ENCODE measurements around the gene TCP11. TPM values are rescaled to one million over a fixed set of nuclear protein-coding genes. Genes with fewer than 3 reads are reported as not detected.
"Not testable (repeated sequence)": the region's sequence is repeated elsewhere in the genome, so short reads cannot be mapped to it uniquely, and the experiment has no call there.

The TCP11 gene
- total and polyA plus RNA-seq, 2 donors = 0.15 to 0.37 TPM

DNA sequence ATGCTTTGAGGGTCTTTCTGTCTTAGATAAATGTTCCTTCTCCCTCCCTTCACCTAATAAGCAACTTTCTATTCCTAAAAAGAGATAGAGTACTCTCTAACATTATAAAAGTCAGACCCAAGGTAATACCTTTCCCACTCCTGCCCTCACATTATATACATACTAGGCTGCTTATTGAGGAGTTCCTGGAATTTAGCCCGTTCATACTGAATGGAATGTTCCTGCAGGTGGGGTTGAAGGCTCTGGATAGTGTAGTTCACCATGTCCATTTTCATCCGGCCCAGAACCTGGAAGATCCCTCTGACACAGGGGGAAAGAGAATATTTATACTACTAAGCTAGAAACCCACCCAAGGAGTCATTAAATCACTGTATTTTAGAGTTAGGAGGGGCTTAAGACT, 20.4 kb downstream of the TCP11 start:
- no peaks in the 10 kb centered on the region for H3K36me3 ChIP-seq (ENCODE audit: insufficient read depth)
- 77% methylated on average over 2 of the region's 2 CpGs for WGBS
- H3K4me1 ChIP-seq (ENCODE audit: insufficient read depth) = no peaks in the 10 kb centered on the region
- no peak overlapping the region for H3K27ac ChIP-seq (ENCODE audit: low read depth)
- H3K4me3 ChIP-seq (ENCODE audit: low read depth, low read length) = no peak overlapping the region
- no peak for DNase-seq (ENCODE audit: extremely low spot score)

DNA sequence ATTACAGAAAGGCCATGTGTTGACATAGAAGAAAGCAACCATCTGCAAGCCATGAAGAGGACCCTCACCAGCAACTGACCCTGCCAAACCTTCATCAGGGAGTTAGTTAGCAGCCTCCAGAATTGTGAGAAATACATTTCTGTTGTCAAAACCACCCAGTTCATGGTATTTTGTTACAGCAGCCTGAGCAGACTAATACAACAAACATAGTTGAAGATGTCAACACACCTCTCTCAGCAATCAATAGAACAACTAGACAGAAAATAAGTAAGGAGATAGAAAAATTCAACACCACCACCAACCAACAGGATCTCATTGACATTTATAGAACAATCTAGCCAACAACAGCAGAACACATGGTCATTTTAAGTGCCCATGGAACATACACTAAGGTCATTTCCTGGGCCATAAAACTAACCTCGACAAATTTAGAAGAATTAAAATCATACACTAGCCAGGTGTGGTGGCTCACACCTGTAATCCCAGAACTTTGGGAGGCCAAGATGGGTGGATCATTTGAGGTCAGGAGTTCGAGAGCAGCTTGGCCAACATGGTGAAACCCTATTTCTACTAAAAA, 32.7 kb downstream of the TCP11 start:
- Histone ChIP-seq H3K4me1 (ENCODE audit: insufficient read depth) (no peaks in the 10 kb centered on the region), H3K4me3 (ENCODE audit: low read depth, low read length) (no peak overlapping the region), H3K36me3 (ENCODE audit: insufficient read depth) (no peaks in the 10 kb centered on the region), H3K27ac (ENCODE audit: low read depth) (no peak overlapping the region)
- WGBS = 92% methylated on average over 2 of the region's 2 CpGs
- no peak for DNase-seq (ENCODE audit: extremely low spot score)

DNA sequence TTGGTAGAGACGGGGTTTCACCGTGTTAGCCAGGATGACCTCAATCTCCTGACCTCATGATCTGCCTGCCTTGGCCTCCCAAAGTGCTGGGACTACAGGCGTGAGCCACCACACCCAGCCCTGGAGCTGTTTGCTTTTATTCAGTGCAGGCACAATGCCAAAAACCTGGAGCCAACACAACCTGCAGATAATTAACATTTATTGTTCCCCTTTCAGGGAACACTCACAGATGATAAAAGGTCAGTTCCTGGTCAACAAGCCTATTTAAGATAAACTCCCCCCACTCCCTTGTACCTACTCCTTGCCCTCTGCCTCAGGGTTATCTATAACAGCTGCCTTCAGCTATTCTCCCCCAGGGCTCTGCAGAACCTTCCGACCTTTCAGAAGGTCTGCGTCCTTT, 33.4 kb downstream of the TCP11 start:
- not testable (repeated sequence) for H3K27ac ChIP-seq (ENCODE audit: low read depth); H3K36me3 ChIP-seq (ENCODE audit: insufficient read depth); DNase-seq (ENCODE audit: extremely low spot score); H3K4me1 ChIP-seq (ENCODE audit: insufficient read depth); H3K4me3 ChIP-seq (ENCODE audit: low read depth, low read length)
- WGBS = 68% methylated on average over 5 of the region's 5 CpGs

DNA sequence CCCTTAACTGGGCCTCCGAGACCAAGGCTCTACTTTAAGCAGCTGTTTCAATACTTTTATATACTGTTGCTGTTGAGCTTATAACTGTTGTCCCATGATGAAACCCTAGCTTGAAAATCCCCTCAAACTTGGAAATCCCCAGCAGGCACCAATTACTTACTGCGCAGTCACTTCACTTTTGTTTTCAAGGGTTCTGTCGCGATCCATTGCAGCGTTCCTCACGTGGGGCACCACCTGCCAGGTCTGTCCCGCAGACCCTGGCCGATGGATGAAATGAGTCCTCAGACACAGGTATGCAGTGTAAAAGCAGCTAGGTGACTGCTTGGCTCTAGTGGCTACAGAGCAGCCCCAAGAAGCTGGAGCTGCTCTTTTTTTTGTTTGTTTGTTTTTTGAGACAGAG, 33.9 kb downstream of the TCP11 start:
- not testable (repeated sequence) for H3K36me3 ChIP-seq (ENCODE audit: insufficient read depth); H3K27ac ChIP-seq (ENCODE audit: low read depth); H3K4me1 ChIP-seq (ENCODE audit: insufficient read depth); DNase-seq (ENCODE audit: extremely low spot score); H3K4me3 ChIP-seq (ENCODE audit: low read depth, low read length)
- WGBS = 88% methylated on average over 8 of the region's 8 CpGs

DNA sequence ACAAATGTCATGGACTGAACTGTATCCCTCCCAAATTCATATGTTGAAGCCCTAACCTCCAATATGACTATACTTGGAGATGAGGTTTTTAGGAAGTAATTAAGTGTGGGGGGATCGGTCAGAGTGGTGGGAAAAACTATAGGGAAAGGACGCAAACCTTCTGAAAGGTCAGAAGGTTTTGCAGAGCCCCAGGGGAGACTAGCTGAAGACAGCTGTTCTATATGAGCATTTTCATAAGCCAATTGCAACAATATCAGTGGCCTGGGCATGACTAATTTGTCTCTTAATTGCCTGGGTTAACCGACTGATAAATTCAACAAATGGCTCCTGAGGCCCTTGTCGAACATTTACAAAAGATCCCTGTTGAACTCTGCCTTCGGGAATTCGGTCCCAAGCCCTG, 35.1 kb downstream of the TCP11 start:
- H3K36me3 ChIP-seq (ENCODE audit: insufficient read depth); DNase-seq (ENCODE audit: extremely low spot score); H3K27ac ChIP-seq (ENCODE audit: low read depth); H3K4me3 ChIP-seq (ENCODE audit: low read depth, low read length); H3K4me1 ChIP-seq (ENCODE audit: insufficient read depth): not testable (repeated sequence)
- 89% methylated on average over 6 of the region's 6 CpGs for WGBS

DNA sequence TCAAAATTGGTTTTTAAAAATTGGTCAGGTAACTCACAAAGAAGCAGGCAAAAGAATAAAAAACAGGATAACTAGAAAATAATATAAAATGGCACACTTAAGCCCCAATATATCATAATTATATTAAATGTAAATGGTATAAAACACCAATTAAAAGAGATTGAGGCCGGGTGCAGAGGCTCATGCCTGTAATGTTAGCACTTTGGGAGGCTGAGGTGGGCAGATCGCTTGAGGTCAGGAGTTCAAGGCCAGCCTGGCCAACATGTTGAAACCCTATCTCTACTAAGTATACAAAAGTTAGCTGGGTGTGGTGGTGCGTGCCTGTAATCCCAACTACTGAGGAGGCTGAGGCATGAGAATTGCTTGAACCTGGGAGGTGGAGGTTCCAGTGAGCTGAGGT, 36.1 kb downstream of the TCP11 start:
- 96% methylated on average over 3 of the region's 3 CpGs for WGBS
- Histone ChIP-seq H3K36me3 (ENCODE audit: insufficient read depth) (no peaks in the 10 kb centered on the region), H3K4me3 (ENCODE audit: low read depth, low read length) (no peak overlapping the region), H3K27ac (ENCODE audit: low read depth) (no peak overlapping the region), H3K4me1 (ENCODE audit: insufficient read depth) (no peaks in the 10 kb centered on the region)
- DNase-seq (ENCODE audit: extremely low spot score) = no peak

DNA sequence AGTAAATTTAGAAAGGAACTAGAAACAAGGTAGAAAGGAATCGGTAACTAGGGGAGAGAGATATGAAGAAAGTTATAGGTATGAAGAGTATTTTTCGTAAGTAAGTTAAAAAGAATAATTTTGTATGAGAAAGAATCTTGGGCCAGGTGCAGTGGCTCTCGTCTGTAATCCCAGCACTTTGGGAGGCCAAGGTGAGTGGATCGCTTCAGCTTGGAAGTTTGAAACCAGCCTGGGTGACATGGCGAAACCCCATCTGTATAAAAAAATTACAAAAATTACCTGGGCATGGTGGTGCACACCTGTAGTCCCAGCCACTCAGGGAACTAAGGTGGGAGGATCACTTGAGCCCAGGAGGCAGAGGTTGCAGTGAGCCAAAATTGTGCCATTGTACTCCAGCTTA, 42.0 kb downstream of the TCP11 start:
- Histone ChIP-seq H3K36me3 (ENCODE audit: insufficient read depth) (no peaks in the 10 kb centered on the region), H3K4me1 (ENCODE audit: insufficient read depth) (peaks cover 3% of the 10 kb centered on the region), H3K4me3 (ENCODE audit: low read depth, low read length) (no peak overlapping the region), H3K27ac (ENCODE audit: low read depth) (no peak overlapping the region)
- DNase-seq (ENCODE audit: extremely low spot score) = no peak
- 96% methylated on average over 5 of the region's 5 CpGs for WGBS

DNA sequence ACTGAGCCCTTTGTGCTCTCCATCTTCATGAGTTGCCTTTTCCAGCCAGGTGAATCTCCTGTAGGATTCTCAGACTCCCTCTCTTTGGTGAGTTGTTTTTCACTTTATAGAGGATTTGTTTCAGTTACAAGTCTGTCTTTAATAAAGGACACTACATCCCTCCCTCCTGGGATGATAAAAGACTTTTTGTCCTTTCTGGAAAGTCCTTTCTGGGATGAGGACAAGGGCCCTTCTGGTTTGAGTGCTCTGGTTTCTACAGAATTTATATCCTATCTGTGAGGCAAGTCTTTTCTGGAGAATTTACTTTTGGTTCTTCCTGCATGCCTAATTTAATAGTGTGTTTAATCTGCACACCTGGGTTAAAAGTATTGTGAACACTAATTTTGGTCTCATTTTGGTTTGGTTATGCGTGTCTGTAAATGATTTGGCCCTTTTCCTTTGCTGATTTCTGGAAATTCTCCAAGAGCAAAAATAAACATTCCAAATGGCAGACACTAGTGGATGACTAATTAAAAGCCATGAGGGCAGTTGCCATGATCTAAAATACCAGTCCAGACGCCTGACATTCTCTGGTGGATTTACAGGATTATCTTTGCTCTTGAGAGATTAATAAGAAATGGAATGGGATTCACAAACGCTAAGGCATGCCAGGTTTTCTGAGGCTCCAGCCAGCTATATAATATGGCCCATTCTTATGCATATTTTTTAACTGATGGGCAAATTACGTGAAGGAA, 44.8 kb downstream of the TCP11 start:
- H3K4me3 ChIP-seq (ENCODE audit: low read depth, low read length) = no peak overlapping the region
- WGBS = 14% methylated on average over 4 of the region's 4 CpGs
- no peak overlapping the region for H3K27ac ChIP-seq (ENCODE audit: low read depth)
- peaks cover 5% of the 10 kb centered on the region for H3K4me1 ChIP-seq (ENCODE audit: insufficient read depth)
- DNase-seq (ENCODE audit: extremely low spot score) = no peak
- H3K36me3 ChIP-seq (ENCODE audit: insufficient read depth) = no peaks in the 10 kb centered on the region

DNA sequence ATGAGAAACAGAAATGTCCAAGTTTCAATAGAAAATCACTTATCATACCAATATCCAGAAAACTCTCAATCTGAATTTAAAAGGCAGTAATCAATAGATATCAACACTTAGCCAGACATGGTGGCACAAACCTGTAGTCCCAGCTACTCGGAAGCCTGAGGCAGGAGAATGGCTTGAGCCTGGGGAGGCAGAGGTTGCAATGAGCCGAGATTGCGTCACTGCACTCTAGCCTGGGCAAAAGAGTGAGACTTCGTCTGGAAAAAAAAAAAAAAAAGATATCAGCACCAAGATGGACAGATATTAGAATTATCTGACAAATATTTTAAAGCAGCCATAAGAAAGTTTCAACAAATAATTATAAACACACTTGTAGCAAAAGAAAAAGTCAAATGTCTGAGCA, 47.0 kb downstream of the TCP11 start:
- H3K4me1 ChIP-seq (ENCODE audit: insufficient read depth) = peaks cover 5% of the 10 kb centered on the region
- no peaks in the 10 kb centered on the region for H3K36me3 ChIP-seq (ENCODE audit: insufficient read depth)
- whole genome bisulfite sequencing = 79% methylated on average over 4 of the region's 4 CpGs
- DNase-seq (ENCODE audit: extremely low spot score) = no peak
- no peak overlapping the region for H3K27ac ChIP-seq (ENCODE audit: low read depth)
- no peak overlapping the region for H3K4me3 ChIP-seq (ENCODE audit: low read depth, low read length)

DNA sequence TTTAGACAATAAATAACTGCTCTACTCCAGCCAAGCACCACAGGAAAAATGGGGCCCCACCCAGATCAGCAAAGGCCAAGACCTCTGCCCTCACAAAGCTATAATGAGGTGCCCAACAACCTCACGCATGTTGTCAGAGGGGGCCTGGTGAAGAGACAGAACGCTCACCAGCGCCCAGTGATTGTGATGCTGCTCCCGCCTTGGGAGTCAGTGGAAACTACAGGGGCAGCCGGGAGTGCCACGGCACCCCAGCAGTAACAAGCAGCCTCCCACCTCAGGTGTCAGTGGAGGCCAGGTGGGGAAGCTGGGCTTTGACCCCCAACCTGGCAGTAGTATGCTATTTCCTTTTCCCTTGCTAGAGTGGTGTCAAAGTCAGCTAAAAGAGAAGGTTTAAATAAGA, 47.4 kb downstream of the TCP11 start:
- Histone ChIP-seq H3K27ac (ENCODE audit: low read depth) (no peak overlapping the region), H3K36me3 (ENCODE audit: insufficient read depth) (no peaks in the 10 kb centered on the region), H3K4me1 (ENCODE audit: insufficient read depth) (peaks cover 5% of the 10 kb centered on the region), H3K4me3 (ENCODE audit: low read depth, low read length) (no peak overlapping the region)
- 89% methylated on average over 6 of the region's 6 CpGs for WGBS
- DNase-seq (ENCODE audit: extremely low spot score) = no peak

DNA sequence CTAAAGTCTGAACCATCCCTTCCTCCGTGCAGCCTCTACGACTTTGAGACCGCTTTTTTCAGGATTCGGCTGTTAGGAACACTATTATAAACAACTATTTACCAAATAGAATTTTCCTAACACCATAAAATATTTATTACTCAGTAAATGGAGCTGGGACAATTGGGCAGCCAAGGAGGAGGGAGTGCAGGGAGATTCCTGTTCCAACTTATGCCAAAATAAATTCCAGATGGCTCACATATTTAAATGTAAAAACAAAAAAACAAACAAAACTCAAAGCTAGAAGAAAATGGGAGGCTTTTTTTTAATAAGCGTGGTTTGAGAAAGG, 48.1 kb downstream of the TCP11 start:
- Histone ChIP-seq H3K36me3 (ENCODE audit: insufficient read depth) (no peaks in the 10 kb centered on the region), H3K27ac (ENCODE audit: low read depth) (no peak overlapping the region), H3K4me1 (ENCODE audit: insufficient read depth) (peaks cover 5% of the 10 kb centered on the region), H3K4me3 (ENCODE audit: low read depth, low read length) (no peak overlapping the region)
- WGBS = 56% methylated on average over 5 of the region's 5 CpGs
- DNase-seq (ENCODE audit: extremely low spot score) = no peak

DNA sequence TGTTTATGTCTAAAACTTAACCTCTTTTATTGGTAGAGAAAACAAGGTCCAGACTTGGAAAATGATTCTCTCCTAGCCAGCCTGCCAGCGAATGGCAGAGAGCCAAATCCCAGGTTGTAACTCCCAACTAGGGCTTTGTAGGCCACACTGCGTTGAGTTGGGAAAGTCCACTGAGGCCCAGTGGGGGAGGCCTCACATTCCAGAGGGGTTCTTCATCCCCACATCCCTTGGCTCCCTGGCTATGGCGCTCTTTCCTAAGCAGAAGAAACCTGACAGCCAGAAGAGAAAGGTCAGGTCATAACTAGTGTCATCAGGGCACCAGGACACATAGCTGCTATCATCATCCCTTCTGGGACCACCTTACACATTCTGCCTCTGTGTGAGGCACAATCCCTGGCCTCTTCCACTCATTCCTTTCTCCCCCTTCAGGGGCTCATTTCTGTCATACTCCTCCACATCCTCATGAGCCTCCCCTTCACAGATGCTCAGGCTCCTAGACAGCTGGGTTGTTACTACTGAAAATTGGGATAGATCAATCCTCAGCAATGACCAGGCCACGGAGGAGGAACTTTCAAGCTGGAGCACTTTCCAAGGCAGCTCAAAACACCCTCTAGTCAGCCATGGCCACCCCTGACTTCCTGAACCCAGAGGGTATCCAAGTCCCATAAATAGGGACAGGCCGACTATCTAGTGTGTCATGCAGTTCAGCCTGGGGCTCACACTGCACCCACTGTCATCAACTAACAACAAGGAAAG, 48.6 kb downstream of the TCP11 start:
- H3K27ac ChIP-seq (ENCODE audit: low read depth) = no peak overlapping the region

DNA sequence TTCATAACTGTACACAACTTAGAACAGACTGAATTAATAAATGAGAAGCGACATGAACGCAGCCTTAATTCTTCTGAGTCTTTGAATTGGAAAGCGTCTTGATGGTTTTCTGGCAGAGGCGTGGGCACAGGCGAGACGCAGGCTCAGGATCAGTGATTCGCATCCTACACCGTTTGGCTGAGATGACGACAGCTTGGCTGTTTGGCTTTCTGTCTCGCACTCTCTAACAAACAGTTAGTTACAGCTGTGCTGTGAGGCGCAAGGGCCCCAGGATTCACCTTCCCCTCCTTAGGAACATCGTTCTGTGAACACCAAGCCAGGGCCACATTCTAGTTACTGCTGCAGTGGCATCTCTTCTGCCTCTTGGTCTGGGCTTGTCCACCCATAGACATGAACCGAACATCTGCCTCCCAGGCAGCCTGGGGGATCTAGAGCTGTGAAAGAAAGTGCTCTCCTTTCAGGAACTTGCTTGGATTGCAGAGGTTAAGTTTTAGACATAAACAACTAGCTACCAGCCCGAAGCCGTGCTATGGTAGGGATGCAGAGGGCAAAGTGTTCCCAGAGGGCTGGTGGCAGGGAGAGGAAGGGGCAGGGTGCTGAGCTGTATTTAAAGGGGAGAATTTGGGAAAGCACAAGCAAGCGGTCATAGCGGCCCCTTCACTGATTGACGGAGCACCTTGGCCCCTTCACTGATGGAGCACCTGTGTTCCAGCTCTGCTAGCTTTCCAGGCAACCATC, 49.6 kb downstream of the TCP11 start:
- peaks cover 4% of the 10 kb centered on the region for H3K4me1 ChIP-seq (ENCODE audit: insufficient read depth)
- H3K36me3 ChIP-seq (ENCODE audit: insufficient read depth) = no peaks in the 10 kb centered on the region
- DNase-seq (ENCODE audit: extremely low spot score) = no peak
- 60% methylated on average over 18 of the region's 18 CpGs for WGBS
- H3K4me3 ChIP-seq (ENCODE audit: low read depth, low read length) = no peak overlapping the region
- H3K27ac ChIP-seq (ENCODE audit: low read depth) = no peak overlapping the region

More for the DNA sequence above, 48.6 kb downstream of the TCP11 start:
- no peak for DNase-seq (ENCODE audit: extremely low spot score)
- WGBS = 51% methylated on average over 5 of the region's 5 CpGs
- Histone ChIP-seq H3K36me3 (ENCODE audit: insufficient read depth) (no peaks in the 10 kb centered on the region), H3K4me3 (ENCODE audit: low read depth, low read length) (no peak overlapping the region), H3K4me1 (ENCODE audit: insufficient read depth) (peaks cover 5% of the 10 kb centered on the region)

DNA sequence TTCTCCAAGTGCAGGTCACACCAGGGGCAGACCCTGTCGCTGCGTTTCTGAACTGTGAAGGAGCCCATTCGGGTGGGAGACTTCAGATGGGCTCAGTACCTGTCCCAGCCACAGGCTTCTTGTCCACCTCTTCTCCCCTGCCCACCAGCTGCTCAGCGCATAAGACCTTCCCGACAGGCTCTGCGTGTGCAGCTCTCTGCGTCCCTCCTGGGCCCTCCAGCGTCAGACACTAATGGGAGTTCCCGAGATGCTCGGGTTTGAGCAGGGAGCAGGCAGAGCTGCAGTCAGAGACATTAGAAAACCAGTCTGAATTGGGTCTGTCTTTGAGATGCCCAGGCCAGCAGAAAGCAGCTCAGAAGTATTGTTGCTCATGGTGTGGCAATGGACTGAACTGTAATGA, 50.4 kb downstream of the TCP11 start:
- Histone ChIP-seq H3K27ac (ENCODE audit: low read depth) (no peak overlapping the region), H3K4me3 (ENCODE audit: low read depth, low read length) (no peak overlapping the region), H3K36me3 (ENCODE audit: insufficient read depth) (no peaks in the 10 kb centered on the region), H3K4me1 (ENCODE audit: insufficient read depth) (peaks cover 2% of the 10 kb centered on the region)
- 83% methylated on average over 10 of the region's 10 CpGs for WGBS
- DNase-seq (ENCODE audit: extremely low spot score) = no peak
